ENCODE measurements around the gene MRPL34.
"Not testable (repeated sequence)": the region's sequence is repeated elsewhere in the genome, so short reads cannot be mapped to it uniquely, and the experiment has no call there.

MRPL34 gene

DNA sequence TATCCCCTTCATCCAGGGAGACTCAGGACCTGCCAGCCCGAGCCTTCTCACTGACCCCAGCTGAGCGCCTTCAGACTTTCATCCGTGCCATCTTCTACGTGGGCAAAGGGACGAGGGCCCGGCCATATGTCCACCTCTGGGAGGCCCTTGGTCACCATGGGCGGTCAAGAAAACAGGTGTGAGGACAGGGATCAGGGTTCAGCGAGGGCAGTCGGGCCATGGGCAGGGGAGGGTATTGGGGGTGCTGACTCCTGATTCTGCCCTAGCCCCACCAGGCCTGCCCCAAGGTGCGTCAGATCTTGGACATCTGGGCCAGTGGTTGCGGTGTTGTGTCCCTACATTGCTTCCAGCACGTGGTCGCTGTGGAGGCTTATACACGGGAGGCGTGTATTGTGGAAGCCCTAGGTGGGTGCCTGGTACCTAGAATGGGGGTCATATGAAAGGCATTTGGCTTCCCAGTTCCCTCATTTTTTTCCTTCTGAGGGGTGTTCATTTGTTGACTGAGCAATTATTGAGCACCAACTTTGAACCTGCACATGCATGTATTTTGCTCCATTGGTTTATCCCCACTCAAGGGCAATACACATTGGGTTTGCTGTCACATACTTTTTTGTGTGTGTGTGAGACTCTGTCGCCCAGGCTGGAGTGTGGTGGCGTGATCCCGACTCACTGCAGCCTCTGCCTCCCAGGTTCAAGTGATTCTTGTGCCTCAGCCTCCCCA is 20.1 kb upstream of the MRPL34 start:
- no peak for DNase-seq (ENCODE audit: low read depth, low spot score)

DNA sequence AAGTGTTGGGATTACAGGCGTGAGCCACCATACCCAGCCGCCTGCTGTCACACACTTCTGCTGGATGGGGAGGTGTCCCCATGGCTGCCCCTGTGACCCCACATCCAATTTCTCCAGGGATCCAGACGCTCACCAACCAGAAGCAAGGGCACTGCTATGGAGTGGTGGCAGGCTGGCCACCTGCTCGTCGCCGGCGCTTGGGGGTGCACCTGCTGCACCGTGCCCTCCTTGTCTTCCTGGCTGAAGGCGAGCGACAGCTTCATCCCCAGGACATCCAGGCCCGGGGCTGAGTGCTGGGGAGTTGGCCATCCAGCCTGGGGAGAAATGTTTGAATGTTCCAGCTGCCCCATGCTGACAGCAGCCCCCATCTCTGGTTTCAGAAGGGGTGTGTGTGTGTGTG is 19.4 kb upstream of the MRPL34 start:
- DNase-seq (ENCODE audit: low read depth, low spot score) = no peak

DNA sequence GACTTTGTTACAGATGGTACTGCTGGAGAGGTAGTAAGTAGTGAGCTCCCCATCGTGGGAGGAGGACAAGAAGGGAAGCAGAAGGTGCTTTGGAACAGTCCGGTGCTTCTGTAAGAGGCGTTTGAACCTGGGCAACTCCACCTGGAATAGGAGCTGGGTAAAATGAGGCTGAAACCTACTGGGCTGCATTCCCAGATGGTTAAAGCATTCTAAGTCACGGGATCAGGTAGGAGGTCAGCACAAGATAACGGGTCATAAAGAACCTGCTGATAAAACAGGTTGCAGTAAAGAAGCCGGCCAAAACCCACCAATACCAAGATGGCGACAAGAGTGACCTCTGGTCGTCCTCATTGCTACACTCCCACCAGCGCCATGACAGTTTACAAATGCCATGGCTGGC is 18.9 kb upstream of the MRPL34 start:
- DNase-seq (ENCODE audit: low read depth, low spot score) = no peak

DNA sequence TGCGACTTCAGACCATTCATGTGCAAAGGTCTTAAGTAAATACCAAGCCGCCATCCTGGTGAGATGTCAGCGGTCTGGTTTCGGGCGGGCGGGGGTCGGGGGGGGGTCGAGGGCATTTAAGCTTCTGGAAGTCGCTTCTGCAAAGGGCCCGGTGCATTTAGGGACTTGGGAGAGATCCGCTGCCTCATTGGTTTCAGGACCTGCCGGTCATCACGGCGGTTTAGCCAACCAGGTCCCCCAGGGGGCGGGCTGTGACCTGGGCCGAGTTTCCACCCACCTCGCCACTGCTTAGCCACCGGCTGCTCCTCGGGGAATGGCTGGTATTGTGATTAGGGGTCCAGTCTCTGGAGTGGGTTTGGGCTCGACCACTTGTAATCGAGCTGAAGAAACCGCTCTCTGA is 16.2 kb upstream of the MRPL34 start:
- DNase-seq (ENCODE audit: low read depth, low spot score) = peak; percentile 91

DNA sequence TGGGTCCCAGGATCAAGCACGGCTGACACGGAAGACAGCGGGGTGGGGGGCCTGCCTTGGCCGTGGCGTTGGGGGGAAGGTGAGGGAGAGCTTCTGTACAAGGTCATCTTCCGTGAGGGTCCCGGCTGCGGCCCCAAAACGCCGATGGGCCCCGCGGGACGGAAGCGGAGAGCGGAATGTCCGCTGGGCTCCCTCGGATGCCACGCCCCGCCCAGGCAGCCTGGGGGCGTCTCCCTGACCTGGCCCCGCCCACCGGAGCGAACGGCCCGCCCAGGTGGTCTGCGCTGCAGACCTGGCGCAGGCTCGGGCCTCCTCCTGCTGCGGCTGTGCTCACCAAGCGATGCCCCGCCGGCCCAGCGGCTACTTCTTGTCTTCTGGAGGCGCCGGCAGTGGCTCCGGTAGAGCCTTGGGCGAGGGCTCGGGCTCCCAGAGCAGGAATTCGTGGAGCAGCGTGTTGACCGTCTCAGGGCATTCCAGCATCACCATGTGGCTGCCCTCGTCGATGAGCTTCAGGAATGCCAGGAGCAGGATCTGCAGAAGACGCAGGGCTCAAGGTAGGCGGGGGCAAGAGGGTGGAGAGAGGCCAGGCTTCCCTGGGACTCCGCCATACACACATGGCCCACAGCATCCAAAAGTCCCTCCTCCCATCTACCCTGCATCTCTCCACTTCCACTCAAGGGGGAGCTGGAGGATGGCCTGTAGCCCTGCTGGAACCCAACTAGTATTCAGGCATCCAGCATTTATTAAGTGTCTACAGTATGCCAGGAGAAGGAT is 13.2 kb upstream of the MRPL34 start:
- peak; percentile 91 for DNase-seq (ENCODE audit: low read depth, low spot score)

DNA sequence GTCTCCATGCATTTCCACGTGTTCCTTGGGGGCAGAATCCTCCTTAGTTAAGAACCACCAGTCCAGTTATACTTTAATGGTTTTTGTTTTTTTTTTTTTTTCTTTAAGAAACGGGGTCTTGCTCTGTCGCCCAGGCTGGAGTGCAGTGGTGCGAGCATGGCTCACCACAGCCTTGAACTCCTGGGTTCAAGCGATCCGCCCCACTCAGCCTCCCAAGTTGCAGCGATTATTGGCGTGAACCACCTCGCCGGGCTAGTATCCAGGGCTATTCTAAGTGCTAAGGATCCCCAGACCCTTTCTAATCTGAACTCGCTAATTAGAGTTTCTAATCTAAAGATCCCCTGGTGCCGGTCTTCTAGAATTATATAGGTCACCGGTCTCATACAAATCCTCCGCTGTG is 12.1 kb upstream of the MRPL34 start:
- DNase-seq (ENCODE audit: low read depth, low spot score) = no peak

DNA sequence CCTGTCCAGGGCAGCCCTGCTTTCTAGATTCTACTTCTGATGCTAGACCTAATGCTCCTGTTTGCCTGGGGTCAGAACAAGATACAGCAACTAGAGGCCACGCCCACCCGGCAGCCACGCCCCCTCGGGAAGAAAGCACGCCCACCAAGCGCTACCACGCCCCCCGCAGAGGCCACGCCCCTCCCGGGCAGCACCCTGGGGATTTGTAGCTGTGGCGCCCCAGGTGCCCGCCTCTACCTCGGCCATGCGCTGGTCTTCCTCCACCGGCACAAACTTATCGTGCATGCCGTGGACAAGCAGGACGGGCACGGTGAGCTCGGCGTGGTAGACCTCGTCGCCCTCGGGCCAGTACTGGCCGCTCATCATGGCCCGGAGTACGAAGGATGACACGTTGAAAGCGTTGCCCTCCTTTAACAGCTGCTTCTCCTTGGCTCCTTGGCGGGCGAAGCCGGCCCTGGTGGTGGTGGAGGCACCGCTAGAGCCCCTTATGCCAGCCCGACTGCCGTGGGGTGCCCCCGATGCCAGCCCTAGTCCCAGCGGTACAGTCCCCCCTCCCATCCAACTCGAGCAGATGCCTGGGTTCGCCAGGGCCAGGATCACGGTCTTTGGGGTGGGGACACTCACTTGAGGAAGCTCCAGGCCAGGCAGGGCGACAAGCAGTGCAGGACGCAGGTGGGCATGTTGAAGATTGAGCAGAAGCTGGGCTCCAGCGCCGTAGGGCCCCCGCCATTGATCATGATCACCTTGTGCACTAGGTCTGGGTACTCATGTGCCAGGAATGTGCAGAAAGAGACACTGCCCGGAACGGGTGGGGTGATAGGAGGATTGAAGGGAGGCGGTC is 11.4 kb upstream of the MRPL34 start:
- DNase-seq (ENCODE audit: low read depth, low spot score) = peak; percentile 29

DNA sequence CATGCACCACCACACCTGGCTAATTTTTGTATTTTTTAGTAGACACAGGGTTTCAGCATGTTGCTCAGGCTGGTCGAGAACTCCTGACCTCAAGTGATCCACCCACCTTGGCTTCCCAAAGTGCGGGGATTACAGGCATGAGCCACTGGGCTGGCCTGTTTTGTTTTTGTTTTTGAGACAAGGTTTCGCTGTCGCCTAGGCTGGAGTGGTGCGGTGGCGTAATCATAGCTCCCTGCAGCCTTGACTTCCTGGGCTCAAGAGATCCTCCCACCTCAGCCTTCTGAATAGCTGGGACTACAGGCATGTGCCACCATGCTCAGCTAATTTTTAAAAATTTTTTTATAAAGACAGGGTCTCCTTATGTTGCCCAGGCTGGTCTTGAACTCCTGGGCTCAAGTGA is 10.1 kb upstream of the MRPL34 start:
- not testable (repeated sequence) for DNase-seq (ENCODE audit: low read depth, low spot score)

DNA sequence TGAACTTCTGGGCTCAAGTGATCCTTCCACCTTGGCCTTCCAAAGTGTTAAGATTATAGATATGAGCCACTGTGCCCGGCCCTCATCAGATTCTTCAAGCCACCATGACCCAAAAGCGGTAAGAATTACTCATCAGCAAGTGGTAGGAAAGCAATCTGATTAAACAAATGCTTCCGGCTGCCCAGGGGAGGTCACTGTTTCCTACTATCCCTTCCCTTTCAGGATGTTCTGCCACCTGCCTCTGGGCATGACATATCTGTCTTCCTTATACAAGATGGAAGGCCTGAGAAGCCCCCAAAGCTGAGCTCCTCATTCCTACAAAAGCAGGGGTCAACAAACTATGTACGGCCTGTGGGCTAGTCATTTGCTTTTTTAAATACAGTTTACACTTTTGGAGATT is 9.4 kb upstream of the MRPL34 start:
- peak; percentile 28 for DNase-seq (ENCODE audit: low read depth, low spot score)

DNA sequence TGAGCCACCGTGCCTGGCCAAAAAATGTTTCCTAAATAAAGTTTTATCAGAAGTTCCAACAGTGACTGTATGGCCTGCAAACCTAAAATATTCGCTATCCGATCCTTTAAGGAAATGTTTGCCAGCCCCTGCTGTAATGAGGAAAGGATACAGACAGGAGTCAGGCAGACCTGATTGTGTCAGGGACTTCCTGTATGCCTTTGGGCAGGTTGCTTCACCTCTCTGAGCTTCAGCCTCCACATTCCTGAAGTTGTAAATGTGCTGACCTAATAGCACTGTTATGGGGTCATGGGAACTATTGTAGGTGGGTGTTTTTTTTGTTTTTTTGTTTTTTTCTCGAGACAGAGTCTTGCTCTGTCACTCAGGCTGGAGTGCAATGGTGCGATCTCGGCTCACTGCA is 8.7 kb upstream of the MRPL34 start:
- no peak for DNase-seq (ENCODE audit: low read depth, low spot score)

DNA sequence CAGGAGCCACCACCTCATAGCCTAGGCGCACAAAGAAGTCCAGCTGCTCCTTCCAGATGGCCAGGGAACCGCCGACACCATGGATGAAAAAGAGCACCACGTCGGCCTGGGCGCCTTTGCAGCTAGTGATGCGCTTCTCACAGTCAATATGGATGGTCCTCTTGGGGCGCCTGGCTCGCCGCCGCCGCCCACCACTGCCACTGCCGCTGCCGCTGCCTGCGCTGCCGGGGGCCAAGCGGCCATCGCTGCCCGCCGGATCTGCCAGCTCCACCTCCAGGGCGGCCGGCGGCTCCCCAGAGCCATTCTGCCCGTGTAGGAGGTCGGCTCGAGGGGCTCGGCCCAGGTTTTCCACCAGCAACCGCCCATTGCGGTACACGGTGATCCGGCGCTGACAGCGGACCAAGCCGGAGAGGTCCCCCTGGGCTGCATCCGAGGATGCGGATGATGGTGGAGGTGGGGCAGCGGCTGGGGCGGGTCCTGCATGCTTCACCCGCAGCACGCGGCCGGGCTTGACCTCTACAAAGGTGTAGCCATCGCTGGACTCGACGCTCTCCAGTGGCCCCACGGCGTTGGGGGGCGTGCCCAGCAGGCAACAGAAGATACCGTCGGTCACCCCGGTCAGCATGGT is 4.6 kb upstream of the MRPL34 start:
- DNase-seq (ENCODE audit: low read depth, low spot score) = no peak

DNA sequence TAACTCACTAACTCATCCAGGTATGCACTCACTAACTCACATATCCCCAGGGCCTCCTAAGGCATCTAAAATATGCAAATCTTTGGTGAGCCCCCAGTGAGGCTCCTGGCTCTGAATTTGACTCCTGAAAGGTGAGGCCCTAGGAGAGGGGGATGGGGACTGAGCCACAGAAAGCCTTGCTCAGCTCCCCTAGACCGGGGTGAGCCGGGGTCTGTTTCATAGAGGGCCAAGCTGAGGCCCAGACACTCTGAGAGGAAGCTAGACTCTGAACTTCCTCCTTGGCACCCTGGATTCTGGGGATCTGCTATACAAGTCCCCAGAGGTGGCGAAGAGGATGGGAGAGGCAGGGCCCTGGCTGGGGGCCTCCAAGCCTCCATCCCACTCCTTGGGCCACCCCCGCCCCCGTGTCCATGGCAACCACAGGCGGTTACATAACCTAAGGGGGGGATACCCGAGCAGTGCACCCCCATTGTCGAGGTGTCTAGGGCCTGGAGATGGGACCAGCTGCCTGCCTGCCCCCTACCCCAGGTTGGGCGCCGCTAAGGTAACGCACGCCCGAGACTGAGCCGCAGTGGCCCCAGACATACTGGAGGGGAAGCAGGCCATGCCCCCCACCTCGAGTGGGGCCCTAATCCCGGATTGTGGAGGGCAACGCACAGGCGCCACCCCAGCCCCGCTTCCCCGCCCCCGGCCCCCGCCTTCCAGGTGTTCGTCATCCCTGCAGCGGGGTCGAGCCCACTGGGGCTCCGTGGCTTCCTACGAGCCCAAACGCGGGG is 3.1 kb upstream of the MRPL34 start:
- no peak for DNase-seq (ENCODE audit: low read depth, low spot score)

DNA sequence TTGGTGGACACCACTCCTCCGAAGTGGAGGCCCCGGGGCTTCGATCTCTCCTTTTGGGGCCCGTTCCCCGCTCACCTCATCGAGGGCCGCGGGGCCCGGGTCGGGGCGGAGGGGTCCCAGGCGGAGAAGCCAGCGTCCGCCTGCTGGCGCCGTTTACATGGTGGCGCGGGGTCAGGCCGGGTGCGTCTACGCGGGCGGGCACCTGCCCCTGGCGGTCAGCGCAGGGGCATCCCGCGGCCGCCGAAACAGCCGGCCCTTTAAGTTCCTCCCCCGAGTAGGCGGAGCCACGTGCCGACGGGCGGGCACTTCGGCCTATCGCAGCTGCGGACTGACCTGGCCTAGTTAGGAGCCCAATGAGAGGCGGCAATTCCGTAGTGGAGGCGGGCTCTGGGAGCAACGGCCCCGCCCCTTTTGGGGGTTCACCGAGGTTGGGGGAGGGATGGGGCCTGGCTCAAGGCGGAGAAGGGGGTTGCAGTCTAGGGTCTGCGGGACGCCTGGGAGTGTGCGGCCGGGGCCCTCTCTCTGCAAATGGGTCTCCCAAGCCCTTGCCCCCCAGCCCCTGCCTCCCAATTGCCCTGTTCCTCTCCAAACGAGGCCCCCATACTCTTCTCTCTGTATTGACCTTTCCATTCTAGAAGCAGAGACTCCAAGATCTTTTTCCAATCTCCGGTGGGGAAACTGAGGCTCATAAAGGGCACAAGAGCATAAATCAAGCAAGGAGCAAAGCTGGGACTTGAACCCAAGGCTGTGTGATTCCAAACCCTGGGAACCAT is 2.3 kb upstream of the MRPL34 start, which contains the start of gene ABHD8:
Gene ABHD8, minus strand, starts transcription at position 259 of the 773 bp plus-strand sequence. CDS start 1,809 bp downstream, outside the sequence.
- DNase-seq (ENCODE audit: low read depth, low spot score) = peak; percentile 98

DNA sequence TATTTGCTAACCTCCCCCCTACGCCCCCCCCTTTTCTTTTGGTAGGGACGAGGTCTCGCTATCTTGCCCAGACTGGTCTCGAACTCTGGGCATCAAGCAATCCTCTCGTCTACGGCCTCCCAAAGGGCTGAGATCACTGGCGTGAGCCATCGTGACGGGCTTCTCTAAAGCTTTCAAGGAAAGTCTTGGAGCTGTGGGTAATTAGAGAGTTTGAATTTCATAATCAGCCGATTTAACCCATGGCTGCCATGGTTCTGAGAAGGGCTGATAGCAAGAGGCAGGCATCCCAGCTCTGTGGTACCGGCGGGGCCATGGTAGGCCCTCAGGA is 1.8 kb upstream of the MRPL34 start:
- DNase-seq (ENCODE audit: low read depth, low spot score) = no peak

DNA sequence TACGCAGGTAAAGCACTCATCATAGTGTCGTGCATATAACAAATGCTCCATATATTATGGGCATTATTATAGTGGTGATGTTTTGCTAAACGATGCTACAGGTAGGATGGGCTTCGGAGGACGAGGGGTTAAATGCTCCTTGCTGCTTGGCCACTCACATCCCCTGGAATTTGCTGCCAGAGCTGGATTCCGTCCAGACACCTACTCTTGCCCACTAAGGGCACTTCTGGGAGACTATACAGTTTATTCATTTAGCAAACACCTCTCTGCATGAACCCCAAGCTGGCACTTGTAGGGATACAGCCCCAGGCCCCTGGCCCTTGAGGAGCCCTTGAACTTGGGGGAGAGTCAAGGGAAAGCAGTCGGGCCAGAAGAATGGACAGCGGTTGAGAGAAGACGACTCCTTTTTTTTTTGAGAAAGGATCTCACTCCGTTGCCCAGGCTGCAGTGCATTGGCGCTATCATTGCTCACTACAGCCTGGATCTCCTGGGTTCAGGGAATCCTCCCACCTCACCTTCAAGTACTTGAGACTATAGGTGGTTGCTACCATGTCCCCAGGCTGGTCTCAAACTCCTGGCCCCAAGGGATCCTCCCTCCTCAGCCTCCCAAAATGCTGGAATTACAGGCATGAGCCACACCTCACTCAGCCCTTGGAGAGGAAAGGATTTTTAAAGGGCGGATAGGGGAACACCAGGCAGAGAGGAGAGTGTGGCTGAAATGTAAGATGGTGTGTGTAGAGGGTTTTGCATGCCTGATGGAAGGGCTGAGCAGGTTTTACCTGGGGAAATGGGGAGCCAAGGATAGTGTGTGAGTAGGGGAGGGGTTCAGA is 1.1 kb upstream of the MRPL34 start:
- DNase-seq (ENCODE audit: low read depth, low spot score) = peak; percentile 38

DNA sequence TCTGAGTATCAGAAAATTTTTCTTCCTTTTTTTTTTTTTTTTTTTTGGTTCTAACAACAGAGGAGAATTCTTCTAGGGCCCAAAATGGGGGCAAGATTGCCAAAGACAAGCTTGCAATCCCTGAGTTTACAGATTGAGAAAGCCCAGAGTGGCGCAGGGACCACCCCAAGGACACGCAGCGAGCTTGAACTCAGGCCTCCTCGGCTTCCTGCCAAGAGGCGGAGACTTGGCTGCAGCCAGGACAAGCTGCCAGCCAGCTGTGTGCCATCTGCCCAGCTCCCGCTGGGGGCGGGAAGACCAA is 506 bp upstream of the MRPL34 start:
- no peak for DNase-seq (ENCODE audit: low read depth, low spot score)

DNA sequence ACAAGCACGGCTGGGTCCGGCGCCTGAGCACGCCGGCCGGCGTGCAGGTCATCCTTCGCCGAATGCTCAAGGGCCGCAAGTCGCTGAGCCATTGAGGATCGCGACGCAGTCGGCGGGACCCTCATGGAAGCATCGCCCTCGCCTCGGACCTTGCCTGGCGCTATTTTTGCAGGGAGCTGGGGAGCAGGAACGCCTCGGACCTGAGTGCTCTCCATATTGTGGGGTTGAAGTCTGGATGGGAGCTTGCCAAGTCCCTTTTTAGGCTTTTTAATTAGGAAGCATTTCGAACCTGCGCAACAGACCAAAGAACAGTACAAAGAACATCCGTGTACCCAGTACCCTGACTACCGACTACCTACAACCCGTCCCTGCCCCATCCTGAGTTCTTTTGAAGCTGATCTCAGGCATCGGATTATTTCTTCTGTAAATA is 628 bp downstream of the MRPL34 start:
- DNase-seq (ENCODE audit: low read depth, low spot score) = no peak

DNA sequence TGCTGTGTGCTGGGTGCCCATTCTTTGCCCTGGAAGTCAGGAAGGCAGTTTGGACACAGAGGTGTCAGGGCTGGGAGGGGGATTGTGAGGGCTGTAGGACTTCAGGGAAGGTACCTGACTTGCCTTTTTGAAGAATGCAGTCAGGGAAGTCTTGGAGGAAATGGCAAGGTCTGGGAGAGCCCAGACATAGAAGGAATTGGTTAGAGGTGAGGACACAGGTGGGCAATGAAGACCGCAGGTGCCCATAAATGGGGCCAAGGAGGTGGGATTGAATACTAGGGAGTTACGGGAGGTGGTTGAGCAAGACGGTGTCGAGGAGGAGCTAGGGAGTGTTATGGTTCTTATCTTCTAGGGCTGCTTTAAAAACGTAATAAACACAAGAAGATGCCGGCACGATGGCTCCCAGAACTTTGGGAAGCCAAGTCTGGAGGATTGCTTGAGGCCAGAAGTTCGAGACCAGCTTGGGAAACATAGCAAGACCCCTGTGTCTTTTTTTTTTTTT is 2.3 kb downstream of the MRPL34 start:
- DNase-seq (ENCODE audit: low read depth, low spot score) = no peak

DNA sequence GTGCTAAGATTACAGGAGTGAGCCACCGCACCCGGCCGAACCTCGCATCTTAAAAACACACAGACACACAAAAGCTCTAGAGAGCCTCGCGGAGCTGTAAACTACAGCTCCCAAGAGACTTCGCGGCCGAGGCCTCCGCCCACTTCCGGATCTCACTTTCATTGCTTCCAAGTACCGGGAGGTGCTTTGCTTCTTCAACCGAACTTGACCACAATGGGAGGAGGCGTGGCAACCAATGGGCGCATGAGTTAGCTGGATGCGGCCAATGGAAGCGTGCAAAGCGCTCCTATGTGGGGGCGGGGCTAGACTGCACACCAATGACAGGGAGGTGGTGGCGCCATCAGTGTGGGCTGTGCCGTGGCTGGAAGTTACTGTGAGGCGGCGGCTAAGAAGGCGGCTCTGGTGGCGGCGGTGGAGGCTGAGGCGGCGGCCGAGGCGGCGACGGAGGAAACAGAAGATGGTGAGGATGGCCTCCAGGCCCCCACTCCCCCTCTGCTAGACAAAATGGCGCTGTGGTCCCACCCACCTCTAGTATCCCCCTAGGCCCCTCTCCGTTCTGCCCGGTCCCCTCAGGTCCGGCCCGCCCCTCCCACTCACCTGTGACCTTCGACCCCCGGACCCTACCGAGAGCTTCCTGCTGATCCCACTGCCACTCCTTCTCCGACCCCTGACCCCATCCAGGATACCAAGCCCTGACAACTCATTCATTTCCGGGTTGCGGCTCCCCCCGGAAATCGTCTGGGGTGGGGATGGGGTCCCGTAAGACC is 3.7 kb downstream of the MRPL34 start, which contains the start of gene DDA1:
Gene DDA1, plus strand, starts transcription at position 366 of the 767 bp plus-strand sequence. Its CDS starts 92 bp downstream, at position 458.
- peak; percentile 100 for DNase-seq (ENCODE audit: low read depth, low spot score)
